DOHH2 (cell line): ENCODE results near the gene OTOP1.
"Not testable (repeated sequence)": the region's sequence is repeated elsewhere in the genome, so short reads cannot be mapped to it uniquely, and the experiment has no call there.

Experiments used
- H3F3A ChIP-seq: fragments of 200-600 bp; sonication (generic), shearing (Covaris generic); 2 replicates; pipeline ENCODE4 v1.6.0; 2016; ENCODE audit warnings: antibody characterized with exemption, mild to moderate bottlenecking; ENCODE audit not compliant: control insufficient read depth, insufficient read depth
- H3K27ac ChIP-seq: fragments of 200-600 bp; sonication (generic); 2 replicates; pipeline ENCODE4 v1.5.1; 2014; ENCODE audit warnings: low read depth, mild to moderate bottlenecking, low read length, moderate library complexity
- H3K27me3 ChIP-seq: fragments of 200-600 bp; sonication (generic); 2 replicates; pipeline ENCODE4 v1.6.1; 2014; ENCODE audit warnings: mild to moderate bottlenecking, low read length, mixed read lengths; ENCODE audit not compliant: control insufficient read depth
- H3K36me3 ChIP-seq: fragments of 200-600 bp; sonication (generic); 2 replicates; pipeline ENCODE4 v1.6.1; 2014; ENCODE audit warnings: mild to moderate bottlenecking, low read length, moderate library complexity, mixed read lengths; ENCODE audit not compliant: control insufficient read depth
- H3K4me1 ChIP-seq: fragments of 200-600 bp; sonication (generic); 2 replicates; pipeline ENCODE4 v1.6.1; 2014; ENCODE audit warnings: mild to moderate bottlenecking, low read length, mixed read lengths; ENCODE audit not compliant: control insufficient read depth
- H3K4me2 ChIP-seq: fragments of 200-600 bp; sonication (generic); 2 replicates; pipeline ENCODE4 v1.6.0; 2014; ENCODE audit warnings: mild to moderate bottlenecking, low read length, moderate library complexity
- H3K4me3 ChIP-seq: fragments of 200-600 bp; sonication (generic); 2 replicates; pipeline ENCODE4 v1.5.1; 2014; ENCODE audit warnings: mild to moderate bottlenecking, low read length, mixed read lengths
- H3K79me2 ChIP-seq: fragments of 200-600 bp; sonication (generic); 2 replicates; pipeline ENCODE4 v1.6.1; 2014; ENCODE audit warnings: mild to moderate bottlenecking, low read length, mixed read lengths; ENCODE audit not compliant: control insufficient read depth
- H3K9me2 ChIP-seq: fragments of 200-600 bp; sonication (generic); replicated peaks from 2 replicates; pipeline ENCODE4 v1.6.1; 2014; ENCODE audit warnings: mild to moderate bottlenecking, low read length, mixed read lengths; ENCODE audit not compliant: control insufficient read depth
- H3K9me3 ChIP-seq: fragments of 200-600 bp; sonication (generic); 2 replicates; pipeline ENCODE4 v1.6.1; 2014; ENCODE audit warnings: antibody characterized with exemption, low read length, mixed read lengths; ENCODE audit not compliant: control insufficient read depth, insufficient read depth
- H4K20me1 ChIP-seq: fragments of 200-600 bp; sonication (generic); 2 replicates; pipeline ENCODE4 v1.6.0; 2014; ENCODE audit warnings: low read depth, mild to moderate bottlenecking, antibody characterized with exemption, low read length, moderate library complexity; ENCODE audit not compliant: control insufficient read depth, insufficient read depth
- CTCF ChIP-seq: fragments of 200-600 bp; sonication (generic); IDR thresholded peaks from one replicate; pipeline ENCODE4 v1.5.1; 2014; ENCODE audit warnings: antibody characterized with exemption, mild to moderate bottlenecking, low read depth, low read length; ENCODE audit not compliant: poor library complexity, severe bottlenecking
- EZH2phosphoT487 ChIP-seq: fragments of 200-600 bp; sonication (generic); IDR thresholded peaks from 2 replicates; pipeline ENCODE4 v1.6.1; 2017; ENCODE audit warnings: borderline replicate concordance, mild to moderate bottlenecking, antibody characterized with exemption, low read length, moderate library complexity, mixed read lengths

Gene OTOP1

GRCh38 chr4:4267981-4268380, 41.3 kb upstream of the OTOP1 start:
- Histone ChIP-seq H4K20me1 (no peaks in the 10 kb centered on the region), H3K4me2 (no peak overlapping the region), H3K27ac (no peak overlapping the region), H3K9me3 (no peaks in the 10 kb centered on the region), H3K36me3 (peaks cover 47% of the 10 kb centered on the region), H3K4me1 (no peaks in the 10 kb centered on the region), H3F3A (no peaks in the 10 kb centered on the region), H3K9me2 (no peaks in the 10 kb centered on the region), H3K4me3 (no peak overlapping the region), H3K27me3 (no peaks in the 10 kb centered on the region), H3K79me2 (no peaks in the 10 kb centered on the region)
- no peak for TF ChIP-seq EZH2phosphoT487
- no peak for TF ChIP-seq CTCF

- H3K4me3 ChIP-seq = no peak overlapping the region
- no peaks in the 10 kb centered on the region for H3K36me3 ChIP-seq
- H4K20me1 ChIP-seq = no peaks in the 10 kb centered on the region
- H3K4me2 ChIP-seq = no peak overlapping the region
- peaks cover 6% of the 10 kb centered on the region; the same call in 1 of the 2 replicates for H3K27me3 ChIP-seq
- no peaks in the 10 kb centered on the region for H3K9me3 ChIP-seq
- peak; percentile 84 for TF ChIP-seq CTCF
- no peak for TF ChIP-seq EZH2phosphoT487
- no peaks in the 10 kb centered on the region for H3F3A ChIP-seq
- H3K9me2 ChIP-seq = no peaks in the 10 kb centered on the region
- H3K27ac ChIP-seq = no peak overlapping the region
- H3K4me1 ChIP-seq = no peaks in the 10 kb centered on the region
- no peaks in the 10 kb centered on the region for H3K79me2 ChIP-seq
These were observed 33.5 kb upstream of the OTOP1 start for GRCh38 chr4:4260185-4260751.

- Histone ChIP-seq H3K27ac (no peak overlapping the region), H3K4me3 (no peak overlapping the region), H3K4me2 (no peak overlapping the region)
These were observed 32.9 kb upstream of the OTOP1 start for GRCh38 chr4:4259484-4260100.

GRCh38 chr4:4257705-4258104, 31.0 kb upstream of the OTOP1 start:
- not testable (repeated sequence) for H3F3A ChIP-seq, H3K27ac ChIP-seq, H3K9me3 ChIP-seq, H3K4me2 ChIP-seq, H4K20me1 ChIP-seq, H3K79me2 ChIP-seq, H3K9me2 ChIP-seq, H3K4me3 ChIP-seq, H3K36me3 ChIP-seq, H3K4me1 ChIP-seq
- peaks cover 11% of the 10 kb centered on the region; the same call in 1 of the 2 replicates for H3K27me3 ChIP-seq

More at GRCh38 chr4:4259484-4260100, 32.9 kb upstream of the OTOP1 start:
- H3K9me3 ChIP-seq = no peaks in the 10 kb centered on the region
- H3K9me2 ChIP-seq = no peaks in the 10 kb centered on the region
- H4K20me1 ChIP-seq = no peaks in the 10 kb centered on the region
- no peaks in the 10 kb centered on the region for H3K36me3 ChIP-seq
- no peaks in the 10 kb centered on the region for H3K4me1 ChIP-seq
- TF ChIP-seq CTCF (no peak), EZH2phosphoT487 (no peak)
- H3K79me2 ChIP-seq = no peaks in the 10 kb centered on the region
- no peaks in the 10 kb centered on the region for H3F3A ChIP-seq
- H3K27me3 ChIP-seq = peaks cover 7% of the 10 kb centered on the region; the same call in 1 of the 2 replicates
